HUES64 (cell line): ENCODE data around the gene BAIAP2L1. TPM values are rescaled to one million over a fixed set of nuclear protein-coding genes. Genes with fewer than 3 reads are reported as not detected.
A peak's percentile ranks its signal among the peaks of the same experiment; 100 is the strongest.
"Not testable (repeated sequence)": the region's sequence is repeated elsewhere in the genome, so short reads cannot be mapped to it uniquely, and the experiment has no call there.

Experiments
- H3K27ac ChIP-seq: 2 replicates; pipeline ENCODE4 v1.7.0; 2013; ENCODE audit warnings: low read depth, low read length, inconsistent platforms
- H3K27me3 ChIP-seq: 2 replicates; pipeline ENCODE4 v1.6.1; 2013; ENCODE audit warnings: mild to moderate bottlenecking, low read length; ENCODE audit not compliant: insufficient read depth
- H3K36me3 ChIP-seq: 2 replicates; pipeline ENCODE4 v1.6.1; 2013; ENCODE audit warnings: mild to moderate bottlenecking, low read length; ENCODE audit not compliant: insufficient read depth
- H3K4me1 ChIP-seq: 2 replicates; pipeline ENCODE4 v1.6.1; 2013; ENCODE audit warnings: mild to moderate bottlenecking, low read length, moderate library complexity; ENCODE audit not compliant: insufficient read depth
- H3K4me3 ChIP-seq: 2 replicates; pipeline ENCODE4 v1.5.1; 2013; ENCODE audit warnings: mild to moderate bottlenecking, low read length, moderate library complexity
- H3K9ac ChIP-seq: 2 replicates; pipeline ENCODE4 v1.6.1; 2013; ENCODE audit warnings: mild to moderate bottlenecking, low read depth, low read length
- H3K9me3 ChIP-seq: 2 replicates; pipeline ENCODE4 v1.6.1; 2013; ENCODE audit warnings: low read depth, low read length; ENCODE audit not compliant: insufficient read depth
- WGBS: fragments of 150-250, 120-280 bp; methylation state at CpG from one replicate; pipeline ENCODE4 v1.1.7; 2013; ENCODE audit warnings: missing lambda C conversion rate; 5-methylcytosine and 5-hydroxymethylcytosine counted together
- polyA plus RNA-seq, 2 experiments: library from polyadenylated mRNA; stranded (reverse); fragments of 50-300 nt; gene quantifications; one replicate each; pipeline ENCODE4 v1.2.3, GENCODE V29; 2013

BAIAP2L1 gene, protein sequence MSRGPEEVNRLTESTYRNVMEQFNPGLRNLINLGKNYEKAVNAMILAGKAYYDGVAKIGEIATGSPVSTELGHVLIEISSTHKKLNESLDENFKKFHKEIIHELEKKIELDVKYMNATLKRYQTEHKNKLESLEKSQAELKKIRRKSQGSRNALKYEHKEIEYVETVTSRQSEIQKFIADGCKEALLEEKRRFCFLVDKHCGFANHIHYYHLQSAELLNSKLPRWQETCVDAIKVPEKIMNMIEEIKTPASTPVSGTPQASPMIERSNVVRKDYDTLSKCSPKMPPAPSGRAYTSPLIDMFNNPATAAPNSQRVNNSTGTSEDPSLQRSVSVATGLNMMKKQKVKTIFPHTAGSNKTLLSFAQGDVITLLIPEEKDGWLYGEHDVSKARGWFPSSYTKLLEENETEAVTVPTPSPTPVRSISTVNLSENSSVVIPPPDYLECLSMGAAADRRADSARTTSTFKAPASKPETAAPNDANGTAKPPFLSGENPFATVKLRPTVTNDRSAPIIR
- 17.7 TPM for polyA plus RNA-seq (2013, experiment 1 of 2)
- polyA plus RNA-seq (2013, experiment 2 of 2) = 19.3 TPM

DNA sequence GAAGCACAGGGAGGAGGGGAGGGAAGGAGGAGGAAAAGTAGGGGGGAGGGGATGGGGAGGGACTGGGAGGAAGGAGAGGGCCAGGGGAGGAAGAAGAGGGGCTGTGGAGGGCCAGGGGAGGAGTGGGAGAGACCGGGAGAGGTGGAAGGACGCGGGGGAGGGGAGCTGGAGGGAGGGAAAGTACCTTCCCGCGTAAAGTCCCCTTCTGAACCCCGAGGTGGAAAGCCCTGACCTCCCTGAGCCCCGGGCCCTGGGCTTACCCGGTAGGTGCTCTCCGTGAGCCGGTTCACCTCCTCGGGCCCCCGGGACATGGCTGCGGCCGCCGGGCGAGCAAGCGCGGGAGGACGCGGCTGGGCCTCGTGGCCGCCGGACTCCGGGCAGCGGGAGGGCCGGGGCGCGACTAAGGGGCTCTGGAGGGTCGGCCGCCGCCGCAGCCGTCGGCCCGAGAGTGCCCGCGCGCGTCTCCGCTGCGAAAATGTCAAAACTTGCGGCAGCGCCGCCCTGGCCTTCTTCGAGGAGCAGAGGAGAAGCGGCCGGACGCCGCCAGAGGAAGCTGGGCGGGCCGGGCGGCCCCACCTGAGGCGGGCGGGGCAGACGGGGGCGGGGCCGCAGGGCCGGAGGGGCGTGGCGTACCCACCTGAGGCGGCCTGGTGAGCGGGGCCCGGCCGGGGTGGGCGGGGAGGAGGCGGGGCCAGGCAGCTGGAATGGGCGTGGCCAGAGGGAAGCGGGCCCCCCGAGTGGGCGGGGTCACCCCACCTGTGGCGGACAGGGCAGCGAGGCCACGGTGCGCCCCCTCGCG is at the start of gene BAIAP2L1:
Gene BAIAP2L1, minus strand, starts transcription at position 549 of the 799 bp plus-strand sequence. Its CDS starts 238 bp downstream, at position 311.
- no peaks in the 10 kb centered on the region for H3K27me3 ChIP-seq
- H3K9ac ChIP-seq = peak within 1 kb of the TSS; percentile 85
- H3K4me1 ChIP-seq = peaks cover 19% of the 10 kb centered on the region
- peak within 1 kb of the TSS; percentile 88 for H3K4me3 ChIP-seq
- no peaks in the 10 kb centered on the region for H3K36me3 ChIP-seq
- peak within 1 kb of the TSS; percentile 89; the same call in 1 of the 2 replicates for H3K27ac ChIP-seq
- no peaks in the 10 kb centered on the region for H3K9me3 ChIP-seq
- under 1% methylated on average over 76 of the region's 76 CpGs for WGBS

DNA sequence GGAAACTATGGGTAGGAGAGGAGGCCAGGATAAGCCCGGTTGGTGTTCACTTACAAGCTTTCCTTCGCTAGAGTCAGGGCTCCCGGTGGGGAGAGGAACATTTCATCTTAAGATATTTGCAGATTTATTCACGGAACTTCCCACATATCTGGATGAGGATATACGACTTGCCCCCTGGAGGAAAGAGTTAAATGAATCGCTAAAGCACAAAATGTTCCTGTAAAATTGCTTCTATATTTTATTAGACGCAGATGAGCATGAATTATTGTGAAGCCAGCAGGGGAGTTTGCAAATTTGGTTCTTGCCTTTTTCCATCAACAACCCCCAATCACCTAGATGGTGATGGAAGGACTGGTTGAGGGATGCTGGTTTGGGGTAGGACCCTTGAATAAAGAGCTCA is 47.9 kb upstream of the BAIAP2L1 start:
- no peaks in the 10 kb centered on the region for H3K36me3 ChIP-seq
- no peak overlapping the region for H3K4me3 ChIP-seq
- no peaks in the 10 kb centered on the region for H3K27me3 ChIP-seq
- H3K4me1 ChIP-seq = peaks cover 4% of the 10 kb centered on the region; the same call in 1 of the 2 replicates
- H3K9ac ChIP-seq = no peak overlapping the region
- peaks cover 13% of the 10 kb centered on the region for H3K9me3 ChIP-seq
- WGBS = 82% methylated on average over 6 of the region's 7 CpGs
- H3K27ac ChIP-seq = no peak overlapping the region

DNA sequence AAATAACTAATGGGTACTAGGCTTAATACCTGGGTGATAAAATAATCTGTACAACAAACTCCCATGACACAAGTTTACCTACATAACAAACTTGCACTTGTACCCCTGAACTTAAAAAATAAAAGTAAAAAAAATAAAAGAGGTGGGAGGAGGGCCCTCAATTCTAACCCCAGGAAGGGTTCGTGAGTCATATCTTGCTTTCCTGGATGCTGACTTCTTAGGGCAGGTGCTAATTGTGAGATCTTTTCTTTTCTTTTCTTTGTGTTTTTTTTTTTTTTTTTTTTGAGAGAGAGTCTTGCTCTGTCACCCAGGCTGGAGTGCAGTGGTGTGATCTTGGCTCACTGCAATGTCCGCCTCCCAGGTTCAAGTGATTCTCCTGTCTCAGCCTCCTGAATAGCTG is 40.1 kb upstream of the BAIAP2L1 start:
- not testable (repeated sequence) for H3K27ac ChIP-seq, H3K9ac ChIP-seq, H3K27me3 ChIP-seq, H3K4me3 ChIP-seq, H3K9me3 ChIP-seq, H3K4me1 ChIP-seq, H3K36me3 ChIP-seq
- WGBS = 92% methylated on average over 2 of the region's 2 CpGs

DNA sequence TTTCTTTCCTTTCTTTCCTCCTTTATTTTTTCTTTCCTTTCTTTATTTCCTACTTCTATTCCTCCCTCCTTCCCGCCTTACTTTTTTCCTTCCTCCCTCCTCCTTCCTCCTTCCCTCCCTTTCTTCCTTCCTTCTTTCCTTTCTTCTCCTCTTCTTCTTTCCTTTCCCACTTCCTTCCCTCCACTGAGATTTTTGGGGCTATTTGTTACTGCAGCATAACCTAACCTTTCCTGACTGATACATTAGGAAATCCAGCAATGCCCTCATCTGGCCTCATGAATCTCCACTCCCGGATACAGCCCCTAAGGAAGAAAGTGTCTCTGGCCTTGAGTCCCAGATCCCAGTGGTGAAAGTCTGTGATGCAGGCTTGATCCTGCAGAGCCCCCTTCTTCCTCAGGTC is 38.6 kb upstream of the BAIAP2L1 start:
- H3K27me3 ChIP-seq = no peaks in the 10 kb centered on the region
- no peaks in the 10 kb centered on the region for H3K36me3 ChIP-seq
- no peaks in the 10 kb centered on the region for H3K4me1 ChIP-seq
- H3K9ac ChIP-seq = no peak overlapping the region
- H3K4me3 ChIP-seq = no peak overlapping the region
- H3K9me3 ChIP-seq = peaks cover 4% of the 10 kb centered on the region; the same call in 1 of the 2 replicates
- 46% methylated on average over 2 of the region's 2 CpGs for WGBS
- H3K27ac ChIP-seq = no peak overlapping the region

DNA sequence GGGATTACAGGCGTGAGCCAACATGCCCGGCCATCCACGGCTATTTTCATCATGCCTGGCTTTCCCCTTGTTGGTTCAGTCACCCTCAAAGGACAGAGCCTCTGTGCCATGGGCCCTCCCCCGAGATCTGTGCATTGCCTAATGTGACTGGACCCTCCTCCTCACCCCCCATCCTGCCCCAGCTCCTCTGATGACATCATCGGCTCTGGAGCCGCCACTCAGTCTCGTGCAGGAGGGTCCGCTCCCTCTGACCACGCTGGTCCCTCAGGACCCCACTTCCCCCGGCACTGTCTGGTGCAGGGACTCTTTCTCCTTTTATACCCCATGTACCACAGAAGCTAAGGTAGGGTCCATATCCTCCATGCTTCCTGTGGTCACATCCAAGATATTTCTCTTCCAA is 33.2 kb upstream of the BAIAP2L1 start:
- Histone ChIP-seq H3K4me1 (no peaks in the 10 kb centered on the region), H3K27ac (no peak overlapping the region), H3K9ac (no peak overlapping the region), H3K4me3 (no peak overlapping the region), H3K36me3 (no peaks in the 10 kb centered on the region), H3K9me3 (no peaks in the 10 kb centered on the region), H3K27me3 (no peaks in the 10 kb centered on the region)
- 92% methylated on average over 10 of the region's 10 CpGs for WGBS

DNA sequence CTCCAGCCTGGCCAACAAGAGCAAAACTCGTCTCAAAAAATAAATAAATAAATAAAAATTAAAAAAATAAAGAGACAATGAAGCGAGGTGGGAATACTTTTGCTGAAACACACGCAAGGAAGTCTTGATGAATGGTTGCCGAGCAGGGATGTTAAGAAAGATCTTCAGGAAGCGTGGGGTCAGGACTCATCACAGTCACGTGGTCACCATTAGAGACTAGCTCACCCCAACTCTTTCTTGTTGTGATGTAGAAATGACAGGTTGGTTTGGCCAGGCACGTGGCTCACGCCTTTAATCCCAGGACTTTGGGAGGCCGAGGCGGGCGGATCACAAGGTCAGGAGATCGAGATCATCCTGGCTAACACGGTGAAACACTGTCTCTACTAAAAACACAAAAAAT is 28.9 kb upstream of the BAIAP2L1 start:
- H3K27me3 ChIP-seq = no peaks in the 10 kb centered on the region
- no peak overlapping the region for H3K9ac ChIP-seq
- H3K9me3 ChIP-seq = no peaks in the 10 kb centered on the region
- H3K27ac ChIP-seq = no peak overlapping the region
- no peaks in the 10 kb centered on the region for H3K36me3 ChIP-seq
- no peak overlapping the region for H3K4me3 ChIP-seq
- no peaks in the 10 kb centered on the region for H3K4me1 ChIP-seq
- WGBS = 97% methylated on average over 10 of the region's 13 CpGs

DNA sequence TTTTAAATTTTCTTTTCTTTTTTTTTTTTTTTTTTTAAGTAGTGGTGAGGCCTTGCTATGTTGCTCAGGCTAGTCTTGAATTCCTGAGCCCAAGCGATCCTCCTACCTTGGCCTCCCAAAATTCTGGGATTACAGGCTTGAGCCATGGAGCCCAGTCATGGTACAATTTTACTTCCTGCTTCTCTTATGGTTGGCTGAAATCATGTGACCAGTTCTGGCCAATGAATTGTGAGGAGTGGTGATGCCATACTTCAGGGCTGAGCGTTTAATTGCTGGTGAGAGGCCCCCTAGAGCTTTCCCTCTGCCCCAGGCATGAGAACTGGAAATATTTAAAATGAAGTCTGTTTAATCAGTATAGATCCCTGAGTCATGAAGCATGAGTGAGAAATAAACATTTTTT is 22.2 kb upstream of the BAIAP2L1 start:
- no peak overlapping the region for H3K27ac ChIP-seq
- H3K4me3 ChIP-seq = no peak overlapping the region
- H3K9ac ChIP-seq = no peak overlapping the region
- H3K9me3 ChIP-seq = no peaks in the 10 kb centered on the region
- H3K27me3 ChIP-seq = peaks cover 4% of the 10 kb centered on the region; the same call in 1 of the 2 replicates
- H3K36me3 ChIP-seq = no peaks in the 10 kb centered on the region
- no peaks in the 10 kb centered on the region for H3K4me1 ChIP-seq
- WGBS = 83% methylated on average over 2 of the region's 2 CpGs

DNA sequence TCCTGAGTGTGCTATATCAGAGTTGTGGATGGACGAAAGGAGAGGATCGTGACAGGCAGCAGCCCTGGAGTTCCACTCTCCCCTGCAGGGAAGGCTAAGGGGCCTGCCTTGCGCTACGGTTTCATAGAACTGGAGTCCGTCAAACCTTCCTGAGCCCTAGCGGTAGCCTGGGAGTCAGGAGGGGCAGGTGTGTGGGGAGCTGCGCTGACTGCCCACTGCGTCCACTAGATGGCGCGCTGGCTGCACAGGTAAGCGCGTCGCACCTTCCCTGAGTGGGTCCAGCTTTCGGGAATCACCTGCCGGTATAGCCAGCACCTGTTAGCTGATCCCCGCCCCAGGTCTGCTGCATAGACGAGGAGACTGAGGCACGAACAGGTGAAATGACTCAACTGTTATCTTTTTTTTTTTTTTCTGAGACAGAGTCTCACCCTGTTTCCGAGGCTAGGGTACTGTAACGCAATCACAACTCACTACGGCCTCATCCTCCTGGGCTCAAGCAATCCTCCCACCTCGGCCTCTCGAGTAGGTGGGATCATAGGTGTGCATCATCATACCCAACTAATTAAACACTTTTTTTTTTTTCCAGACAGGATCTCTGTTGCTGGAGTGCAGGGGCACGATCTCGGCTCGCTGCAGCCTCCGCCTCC is 20.2 kb upstream of the BAIAP2L1 start:
- H3K36me3 ChIP-seq = no peaks in the 10 kb centered on the region
- H3K4me1 ChIP-seq = no peaks in the 10 kb centered on the region
- WGBS = 36% methylated on average over 27 of the region's 27 CpGs
- no peak overlapping the region for H3K4me3 ChIP-seq
- H3K9me3 ChIP-seq = no peaks in the 10 kb centered on the region
- H3K27me3 ChIP-seq = peaks cover 4% of the 10 kb centered on the region; the same call in 1 of the 2 replicates
- H3K27ac ChIP-seq = no peak overlapping the region
- no peak overlapping the region for H3K9ac ChIP-seq

DNA sequence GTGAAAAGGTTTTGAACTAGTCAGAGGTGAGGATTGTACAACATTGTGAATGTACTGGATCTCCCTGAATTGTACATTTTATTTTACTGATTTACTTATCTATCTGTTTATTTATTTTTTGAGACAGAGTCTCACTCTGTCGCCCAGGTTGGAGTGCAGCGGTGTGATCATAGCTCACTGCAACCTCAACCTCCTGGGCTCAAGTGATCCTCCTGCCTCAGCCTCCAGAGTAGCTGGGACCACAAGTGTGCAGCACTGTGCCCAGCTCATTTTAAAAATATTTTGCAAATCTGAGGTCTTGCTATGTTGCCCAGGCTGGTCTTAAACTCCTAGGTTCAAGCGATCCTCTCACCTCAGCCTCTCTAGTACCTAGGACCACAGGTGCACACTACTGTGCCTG is 19.1 kb upstream of the BAIAP2L1 start:
- not testable (repeated sequence) for H3K9ac ChIP-seq, H3K27ac ChIP-seq, H3K36me3 ChIP-seq, H3K4me3 ChIP-seq, H3K27me3 ChIP-seq, H3K4me1 ChIP-seq, H3K9me3 ChIP-seq
- WGBS = 96% methylated on average over 3 of the region's 3 CpGs

DNA sequence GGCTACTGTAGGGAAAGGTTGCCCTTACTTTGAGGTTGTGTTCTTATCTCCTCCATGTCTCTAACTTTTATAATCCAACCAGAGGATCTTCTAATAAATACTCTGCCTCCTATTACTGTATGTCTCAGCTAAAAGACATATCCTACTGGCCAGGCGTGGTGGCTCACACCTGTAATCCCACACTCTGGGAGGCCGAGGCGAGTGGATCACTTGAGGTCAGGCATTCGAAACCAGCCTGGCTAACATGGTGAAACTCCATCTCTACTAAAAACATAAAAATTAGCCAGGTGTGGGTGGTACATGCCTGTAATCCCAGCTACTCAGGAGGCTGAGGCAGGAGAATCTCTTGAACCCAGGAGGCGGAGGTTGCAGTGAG is 18.4 kb upstream of the BAIAP2L1 start:
- H3K36me3 ChIP-seq, H3K27ac ChIP-seq, H3K9me3 ChIP-seq, H3K4me1 ChIP-seq, H3K9ac ChIP-seq, H3K4me3 ChIP-seq, H3K27me3 ChIP-seq: not testable (repeated sequence)
- 93% methylated on average over 5 of the region's 5 CpGs for WGBS
